Uterus (tissue), 2 donors: ENCODE data around the gene COL26A1.
"Not testable (repeated sequence)": the region's sequence is repeated elsewhere in the genome, so short reads cannot be mapped to it uniquely, and the experiment has no call there.

ENCODE experiments used
- CTCF ChIP-seq, 4 experiments: fragments of 200-600 bp in 2 of 4; fragments of 450-650 bp in 2 of 4; sonication (generic) in 2 of 4; IDR thresholded peaks; one replicate each; pipeline ENCODE4 v1.5.1; 2016 to 2019; ENCODE audit warnings: antibody characterized with exemption in 4 of 4, mild to moderate bottlenecking in 2 of 4, moderate library complexity in 1 of 4
- POLR2A ChIP-seq, 2 donors: fragments of 450-650 bp; IDR thresholded peaks; one replicate each; pipeline ENCODE4 v1.6.1; 2016; ENCODE audit warnings: antibody characterized with exemption in 2 of 2, mild to moderate bottlenecking in 1 of 2, moderate library complexity in 1 of 2

- TF ChIP-seq CTCF, POLR2A (IDR thresholded peaks at IDR 0.05): not testable (repeated sequence)
These were observed 113.0 kb downstream of the COL26A1 start for GRCh38 chr7:101475691-101476090.
